BLaER1 treated with 17β-estradiol and CSF1 and Interleukin-3, amounts not matched to agents 10 nM and 100 nM (cell line): ENCODE results near the gene COL15A1.
"Not testable (repeated sequence)": the region's sequence is repeated elsewhere in the genome, so short reads cannot be mapped to it uniquely, and the experiment has no call there.

Experiments
- H3K27ac ChIP-seq, 11 experiments: shearing (Covaris generic); formaldehyde crosslinking; 2 replicates each; pipeline ENCODE4 v1.8.1; 2022
- H3K27me3 ChIP-seq, 11 experiments: shearing (Covaris generic); formaldehyde crosslinking; 2 replicates each; pipeline ENCODE4 v1.8.1; 2022
- H3K36me3 ChIP-seq, 11 experiments: shearing (Covaris generic); formaldehyde crosslinking; 2 replicates each; pipeline ENCODE4 v1.8.1; 2022
- H3K4me1 ChIP-seq, 10 experiments: shearing (Covaris generic); formaldehyde crosslinking; 2 replicates each; pipeline ENCODE4 v1.8.1; 2022
- H3K4me2 ChIP-seq, 11 experiments: shearing (Covaris generic); formaldehyde crosslinking; 2 replicates each; pipeline ENCODE4 v1.8.1; 2022
- H3K4me3 ChIP-seq, 10 experiments: shearing (Covaris generic); formaldehyde crosslinking; 2 replicates each; pipeline ENCODE4 v1.8.1; 2022
- H3K9ac ChIP-seq, 11 experiments: shearing (Covaris generic); formaldehyde crosslinking; 2 replicates each; pipeline ENCODE4 v1.8.1; 2022
- H3K9me3 ChIP-seq, 11 experiments: shearing (Covaris generic); formaldehyde crosslinking; replicated peaks in 1 of 11; 2 replicates each; pipeline ENCODE4 v1.8.1; 2022
- H4K20me1 ChIP-seq, 11 experiments: shearing (Covaris generic); formaldehyde crosslinking; 2 replicates each; pipeline ENCODE4 v1.8.1; 2022
- Cebpa-rat ChIP-seq, 11 experiments: shearing (Covaris generic); IDR thresholded peaks; 2 replicates each; pipeline ENCODE4 v1.8.1; 2022

COL15A1 gene

GRCh38 chr9:98902516-98902915 lies 41.2 kb upstream of the COL15A1 start:
- Histone ChIP-seq H4K20me1 (no peaks in the 10 kb centered on the region), H3K27me3 (peaks cover 0 to 8% (median 0%) of the 10 kb centered on the region in 11 experiments; a peak in 1 of 22 replicates), H3K36me3 (no peaks in the 10 kb centered on the region), H3K4me2 (no peak overlapping the region), H3K27ac (no peak overlapping the region), H3K9me3 (peaks cover 0 to 7% (median under 1%) of the 10 kb centered on the region in 11 experiments; a peak in 6 of 22 replicates), H3K4me3 (no peak overlapping the region), H3K9ac (no peak overlapping the region), H3K4me1 (peaks cover 20 to 29% (median 25%) of the 10 kb centered on the region in 10 experiments)
- no peak for TF ChIP-seq Cebpa-rat (IDR thresholded peaks at IDR 0.05)

GRCh38 chr9:98902925-98903324 lies 40.8 kb upstream of the COL15A1 start:
- H3K9me3 ChIP-seq = peaks cover 0 to 3% (median 0%) of the 10 kb centered on the region in 11 experiments; a peak in 5 of 22 replicates
- H4K20me1 ChIP-seq = no peaks in the 10 kb centered on the region
- no peak overlapping the region for H3K4me3 ChIP-seq
- H3K9ac ChIP-seq = no peak overlapping the region
- no peak for TF ChIP-seq Cebpa-rat (IDR thresholded peaks at IDR 0.05)
- peaks cover 0 to 8% (median 0%) of the 10 kb centered on the region in 11 experiments; a peak in 1 of 22 replicates for H3K27me3 ChIP-seq
- no peaks in the 10 kb centered on the region for H3K36me3 ChIP-seq
- H3K4me1 ChIP-seq = peaks cover 20 to 29% (median 25%) of the 10 kb centered on the region in 10 experiments
- H3K4me2 ChIP-seq = no peak overlapping the region
- no peak overlapping the region for H3K27ac ChIP-seq

GRCh38 chr9:98903961-98904411 lies 39.7 kb upstream of the COL15A1 start:
- Histone ChIP-seq H3K9me3 (no peaks in the 10 kb centered on the region), H3K36me3 (no peaks in the 10 kb centered on the region), H3K9ac (no peak overlapping the region), H3K4me1 (peaks cover 18 to 32% (median 25%) of the 10 kb centered on the region in 10 experiments), H3K27me3 (no peaks in the 10 kb centered on the region), H3K27ac (no peak overlapping the region), H3K4me2 (no peak overlapping the region), H3K4me3 (no peak overlapping the region), H4K20me1 (no peaks in the 10 kb centered on the region; a peak in 1 of 22 replicates)
- TF ChIP-seq Cebpa-rat (IDR thresholded peaks at IDR 0.05) = no peak

GRCh38 chr9:98905015-98905414 lies 38.7 kb upstream of the COL15A1 start:
- H3K27me3 ChIP-seq = no peaks in the 10 kb centered on the region

GRCh38 chr9:98906273-98907040 lies 37.2 kb upstream of the COL15A1 start:
- H3K4me2 ChIP-seq = peak overlapping the region in 10 of 11 experiments; percentile 13 to 53 (median 36); a peak in 15 of 22 replicates
- H3K4me3 ChIP-seq = no peak overlapping the region
- H3K9ac ChIP-seq = no peak overlapping the region
- no peaks in the 10 kb centered on the region for H3K27me3 ChIP-seq
- H3K36me3 ChIP-seq = no peaks in the 10 kb centered on the region
- H3K9me3 ChIP-seq = no peaks in the 10 kb centered on the region
- TF ChIP-seq Cebpa-rat (IDR thresholded peaks at IDR 0.05) = no peak
- no peaks in the 10 kb centered on the region; a peak in 1 of 22 replicates for H4K20me1 ChIP-seq
- H3K4me1 ChIP-seq = peaks cover 7 to 21% (median 13%) of the 10 kb centered on the region in 10 experiments; a peak in 16 of 20 replicates
- no peak overlapping the region for H3K27ac ChIP-seq

More at GRCh38 chr9:98905015-98905414, 38.7 kb upstream of the COL15A1 start:
- Histone ChIP-seq H3K4me2 (no peak overlapping the region), H3K4me3 (no peak overlapping the region), H3K4me1 (peaks cover 8 to 22% (median 15%) of the 10 kb centered on the region in 10 experiments; a peak in 19 of 20 replicates), H3K36me3 (no peaks in the 10 kb centered on the region), H3K9me3 (no peaks in the 10 kb centered on the region), H3K9ac (no peak overlapping the region), H3K27ac (no peak overlapping the region), H4K20me1 (no peaks in the 10 kb centered on the region; a peak in 1 of 22 replicates)
- no peak for TF ChIP-seq Cebpa-rat (IDR thresholded peaks at IDR 0.05)

- Histone ChIP-seq H3K4me1 (peaks cover 7 to 21% (median 13%) of the 10 kb centered on the region in 10 experiments; a peak in 16 of 20 replicates), H3K27ac (no peak overlapping the region), H3K36me3 (no peaks in the 10 kb centered on the region)
Measured at GRCh38 chr9:98907055-98907454, 36.7 kb upstream of the COL15A1 start.

GRCh38 chr9:98908897-98909634 lies 34.6 kb upstream of the COL15A1 start:
- no peak overlapping the region for H3K27ac ChIP-seq
- H3K36me3 ChIP-seq = no peaks in the 10 kb centered on the region
- H3K9ac ChIP-seq = no peak overlapping the region
- no peak overlapping the region for H3K4me3 ChIP-seq
- H3K4me1 ChIP-seq = peaks cover 7 to 21% (median 13%) of the 10 kb centered on the region in 10 experiments; a peak in 16 of 20 replicates
- no peaks in the 10 kb centered on the region; a peak in 1 of 22 replicates for H4K20me1 ChIP-seq
- no peaks in the 10 kb centered on the region for H3K9me3 ChIP-seq
- H3K27me3 ChIP-seq = no peaks in the 10 kb centered on the region
- no peak for TF ChIP-seq Cebpa-rat (IDR thresholded peaks at IDR 0.05)
- H3K4me2 ChIP-seq = peak overlapping the region in 6 of 11 experiments; percentile 22 to 67 (median 52); a peak in 10 of 22 replicates

More at GRCh38 chr9:98907055-98907454, 36.7 kb upstream of the COL15A1 start:
- H3K4me3 ChIP-seq = no peak overlapping the region
- H3K9ac ChIP-seq = no peak overlapping the region
- H4K20me1 ChIP-seq = no peaks in the 10 kb centered on the region; a peak in 1 of 22 replicates
- no peaks in the 10 kb centered on the region for H3K9me3 ChIP-seq
- no peak for TF ChIP-seq Cebpa-rat (IDR thresholded peaks at IDR 0.05)
- no peaks in the 10 kb centered on the region for H3K27me3 ChIP-seq
- peak overlapping the region in 10 of 11 experiments; percentile 13 to 53 (median 36); a peak in 13 of 22 replicates for H3K4me2 ChIP-seq

GRCh38 chr9:98909935-98910334 lies 33.8 kb upstream of the COL15A1 start:
- no peaks in the 10 kb centered on the region for H3K27me3 ChIP-seq
- no peak overlapping the region for H3K4me2 ChIP-seq
- H3K27ac ChIP-seq = no peak overlapping the region
- no peak for TF ChIP-seq Cebpa-rat (IDR thresholded peaks at IDR 0.05)
- H3K36me3 ChIP-seq = no peaks in the 10 kb centered on the region
- no peak overlapping the region for H3K4me3 ChIP-seq
- H3K9me3 ChIP-seq = no peaks in the 10 kb centered on the region
- H3K9ac ChIP-seq = no peak overlapping the region
- no peaks in the 10 kb centered on the region; a peak in 1 of 22 replicates for H4K20me1 ChIP-seq
- H3K4me1 ChIP-seq = peaks cover 7 to 21% (median 13%) of the 10 kb centered on the region in 10 experiments; a peak in 16 of 20 replicates

- Histone ChIP-seq H3K27ac (no peak overlapping the region), H3K4me2 (no peak overlapping the region), H3K4me1 (peaks cover 7 to 21% (median 13%) of the 10 kb centered on the region in 10 experiments; a peak in 16 of 20 replicates), H3K4me3 (no peak overlapping the region), H3K27me3 (no peaks in the 10 kb centered on the region), H3K9me3 (no peaks in the 10 kb centered on the region), H3K36me3 (no peaks in the 10 kb centered on the region), H3K9ac (no peak overlapping the region), H4K20me1 (no peaks in the 10 kb centered on the region; a peak in 1 of 22 replicates)
- TF ChIP-seq Cebpa-rat (IDR thresholded peaks at IDR 0.05) = no peak
Measured at GRCh38 chr9:98911042-98911441, 32.7 kb upstream of the COL15A1 start.

- peaks cover 2 to 20% (median 16%) of the 10 kb centered on the region in 10 experiments; a peak in 17 of 20 replicates for H3K4me1 ChIP-seq
- not testable (repeated sequence) for H4K20me1 ChIP-seq, H3K27me3 ChIP-seq, H3K9ac ChIP-seq, H3K9me3 ChIP-seq, H3K4me2 ChIP-seq, H3K4me3 ChIP-seq, H3K27ac ChIP-seq, H3K36me3 ChIP-seq
Measured at GRCh38 chr9:98911738-98912137, 32.0 kb upstream of the COL15A1 start.
